SK-N-MC (cell line): ENCODE results near the gene SOST.
"Not testable (repeated sequence)": the region's sequence is repeated elsewhere in the genome, so short reads cannot be mapped to it uniquely, and the experiment has no call there.

Experiments used
- DNase-seq: peaks from one replicate; pipeline ENCODE4 v3.0.0-alpha.2; 2011; ENCODE audit warnings: low read depth, low spot score
- H3K27ac ChIP-seq: fragments of 200-600 bp; sonication (generic); 2 replicates; pipeline ENCODE4 v1.5.1; 2016; ENCODE audit warnings: mixed run types
- H3K36me3 ChIP-seq: fragments of 200-600 bp; sonication (generic); 2 replicates; pipeline ENCODE4 v1.6.1; 2017; ENCODE audit warnings: antibody characterized with exemption, low read length, mixed read lengths; ENCODE audit not compliant: insufficient read depth
- H3K4me3 ChIP-seq: fragments of 200-600 bp; sonication (generic); 2 replicates; pipeline ENCODE4 v1.5.1; 2016
- H3K9ac ChIP-seq: fragments of 200-600 bp; sonication (generic); 2 replicates; pipeline ENCODE4 v1.8.0; 2017; ENCODE audit warnings: mixed run types, mixed read lengths; ENCODE audit not compliant: insufficient read length
- H3K9me3 ChIP-seq: fragments of 200-600 bp; sonication (generic); 2 replicates; pipeline ENCODE4 v1.6.1; 2017; ENCODE audit warnings: low read depth, mild to moderate bottlenecking, antibody characterized with exemption, low read length, moderate library complexity, mixed read lengths
- EZH2 ChIP-seq: fragments of 200-600 bp; sonication (generic); IDR thresholded peaks from one replicate; pipeline ENCODE4 v1.6.1; 2017; ENCODE audit warnings: antibody characterized with exemption
- FOXP2 ChIP-seq: optimal IDR thresholded peaks from 2 replicates; pipeline ENCODE3; 2011; ENCODE audit warnings: mild to moderate bottlenecking, moderate library complexity; ENCODE audit not compliant: insufficient read depth; ENCODE audit errors: extremely low read length, control extremely low read depth
- POLR2AphosphoS5 ChIP-seq: IDR thresholded peaks from 2 replicates; pipeline ENCODE4 v1.6.1; 2012; ENCODE audit warnings: mild to moderate bottlenecking, low read depth, low read length, borderline replicate concordance

The SOST gene

GRCh38 chr17:43758497-43759174, at the start of gene SOST:
Gene SOST (minus strand): TSS chr17:43758791. CDS start chr17:43758741, 50 bp downstream.
- DNase-seq = no peak
- Histone ChIP-seq H3K9me3 (no peaks in the 10 kb centered on the region), H3K27ac (no peak within 1 kb of the TSS), H3K36me3 (no peaks in the 10 kb centered on the region), H3K9ac (no peak within 1 kb of the TSS), H3K4me3 (no peak within 1 kb of the TSS)
- TF ChIP-seq POLR2AphosphoS5 = no peak
- TF ChIP-seq FOXP2 = no peak
- TF ChIP-seq EZH2 = no peak

GRCh38 chr17:43808076-43808475, 49.5 kb upstream of the SOST start:
- TF ChIP-seq POLR2AphosphoS5 (no peak), EZH2 (no peak), FOXP2 (no peak)
- no peak for DNase-seq
- H3K4me3 ChIP-seq = no peak overlapping the region
- peaks cover 8% of the 10 kb centered on the region for H3K36me3 ChIP-seq
- no peaks in the 10 kb centered on the region for H3K9me3 ChIP-seq
- no peak overlapping the region for H3K27ac ChIP-seq
- no peak overlapping the region for H3K9ac ChIP-seq

- DNase-seq = no peak
- Histone ChIP-seq H3K36me3 (peaks cover 11% of the 10 kb centered on the region), H3K27ac (no peak overlapping the region), H3K4me3 (no peak overlapping the region), H3K9me3 (no peaks in the 10 kb centered on the region), H3K9ac (no peak overlapping the region)
- TF ChIP-seq FOXP2 = no peak
- no peak for TF ChIP-seq POLR2AphosphoS5
- no peak for TF ChIP-seq EZH2
These were observed 46.5 kb upstream of the SOST start for GRCh38 chr17:43805117-43805516.

DNA sequence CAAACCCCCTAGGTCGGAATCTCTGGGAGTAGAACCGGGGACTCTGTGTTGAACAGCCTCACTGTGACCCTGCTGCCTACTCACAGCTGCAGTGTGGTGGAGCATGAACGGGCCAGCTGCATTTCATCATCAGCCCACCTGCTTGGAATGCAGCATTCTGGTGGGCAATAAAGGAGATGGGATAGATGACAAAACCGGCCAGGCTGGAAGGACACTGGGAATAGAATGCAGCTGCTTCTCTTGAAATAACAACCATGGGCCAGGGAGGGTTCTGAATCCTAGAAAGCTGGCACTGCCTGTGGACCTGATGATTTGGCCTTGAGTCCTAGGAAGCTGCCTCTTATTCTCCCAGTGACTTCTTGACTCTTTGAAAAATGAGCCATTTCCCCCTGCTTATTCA, 45.2 kb upstream of the SOST start:
- Histone ChIP-seq H3K27ac (no peak overlapping the region), H3K4me3 (no peak overlapping the region), H3K9ac (no peak overlapping the region), H3K9me3 (no peaks in the 10 kb centered on the region), H3K36me3 (peaks cover 10% of the 10 kb centered on the region)
- no peak for DNase-seq
- TF ChIP-seq FOXP2 (no peak), EZH2 (no peak), POLR2AphosphoS5 (no peak)

DNA sequence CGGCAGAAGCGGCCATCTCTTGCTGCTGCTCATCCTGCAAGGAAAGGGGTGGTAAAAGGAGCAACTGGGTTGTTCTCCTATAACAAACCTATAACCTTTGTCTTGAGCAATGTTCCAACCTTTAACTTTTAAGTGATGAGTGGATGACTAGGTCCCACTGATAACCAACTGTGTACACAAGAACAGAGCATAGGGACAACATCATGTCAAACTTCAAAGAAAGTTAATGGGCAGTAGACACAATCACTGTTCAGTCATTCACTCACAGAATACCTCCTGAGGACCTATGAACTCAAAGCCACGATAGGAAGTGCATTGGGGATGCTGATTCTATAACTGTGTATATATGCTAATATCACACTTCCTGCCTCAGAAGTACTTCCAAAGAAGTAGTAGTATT, 43.3 kb upstream of the SOST start:
- no peak for DNase-seq
- Histone ChIP-seq H3K27ac (no peak overlapping the region), H3K9ac (no peak overlapping the region), H3K9me3 (no peaks in the 10 kb centered on the region), H3K4me3 (no peak overlapping the region), H3K36me3 (peaks cover 7% of the 10 kb centered on the region; the same call in 1 of the 2 replicates)
- TF ChIP-seq EZH2 (no peak), POLR2AphosphoS5 (no peak), FOXP2 (no peak)

DNA sequence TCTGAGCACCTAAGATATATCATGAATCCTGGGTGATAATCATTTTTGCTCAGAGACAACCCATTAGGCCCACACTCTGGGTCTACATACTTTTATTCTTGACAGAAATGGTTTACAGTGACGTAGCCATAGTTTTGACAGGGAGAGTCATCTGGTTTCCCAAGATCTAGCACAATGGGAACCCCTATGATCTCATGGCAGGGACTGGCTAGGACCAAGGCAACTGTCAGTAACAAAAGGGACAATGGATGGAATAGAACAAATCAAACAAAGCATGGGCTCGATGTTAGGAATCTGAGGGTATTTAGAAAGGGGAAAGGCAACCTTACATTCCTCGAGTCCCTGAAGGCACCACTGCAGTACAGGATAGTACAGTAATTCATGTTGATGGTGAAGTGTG, 42.1 kb upstream of the SOST start:
- H3K9me3 ChIP-seq = no peaks in the 10 kb centered on the region
- H3K27ac ChIP-seq = no peak overlapping the region
- H3K36me3 ChIP-seq = peaks cover 6% of the 10 kb centered on the region; the same call in 1 of the 2 replicates
- no peak overlapping the region for H3K9ac ChIP-seq
- TF ChIP-seq FOXP2 = no peak
- no peak for TF ChIP-seq POLR2AphosphoS5
- TF ChIP-seq EZH2 = no peak
- H3K4me3 ChIP-seq = no peak overlapping the region
- no peak for DNase-seq

DNA sequence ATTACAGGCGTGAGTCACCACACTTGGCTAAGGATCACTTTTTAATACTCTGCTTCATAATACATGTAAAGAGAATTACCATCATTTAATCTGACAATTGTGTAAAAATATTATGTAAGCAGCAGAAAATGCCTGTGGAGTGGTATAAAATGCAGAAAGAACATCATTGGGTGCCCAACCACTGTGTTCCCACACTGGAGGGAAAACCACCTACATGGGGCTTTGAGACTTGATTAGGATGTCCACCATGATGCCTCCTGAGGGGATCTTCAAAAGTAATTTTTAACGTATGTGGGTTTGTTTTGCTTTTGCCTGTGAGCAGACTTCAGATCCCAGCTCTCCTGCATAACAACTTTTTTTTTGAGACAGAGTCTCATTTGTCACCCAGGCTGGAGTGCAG, 40.5 kb upstream of the SOST start:
- TF ChIP-seq FOXP2 = no peak
- no peak for TF ChIP-seq EZH2
- TF ChIP-seq POLR2AphosphoS5 = no peak
- no peaks in the 10 kb centered on the region for H3K9me3 ChIP-seq
- H3K4me3 ChIP-seq = no peak overlapping the region
- DNase-seq = no peak
- H3K27ac ChIP-seq = no peak overlapping the region
- H3K9ac ChIP-seq = no peak overlapping the region
- 0 out of 2 replicates have a peak, but pooled peaks cover 3% of the 10 kb centered on the region for H3K36me3 ChIP-seq

DNA sequence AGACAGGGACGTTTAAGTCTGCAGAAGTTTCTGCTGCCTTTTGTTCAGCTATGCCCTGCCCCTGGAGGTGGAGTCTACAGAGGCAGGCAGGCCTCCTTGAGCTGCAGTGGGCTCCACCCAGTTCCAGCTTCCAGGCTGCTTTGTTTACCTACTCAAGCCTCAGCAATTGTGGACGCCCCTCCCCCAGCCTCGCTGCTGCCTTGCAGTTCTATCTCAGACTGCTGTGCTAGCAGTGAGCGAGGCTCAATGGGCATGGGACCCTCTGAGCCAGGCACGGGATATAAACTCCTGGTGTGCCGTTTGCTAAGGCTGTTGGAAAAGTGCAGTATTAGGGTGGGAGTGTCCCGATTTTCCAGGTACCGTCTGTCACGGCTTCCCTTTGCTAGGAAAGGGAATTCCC, 39.4 kb upstream of the SOST start:
- H3K4me3 ChIP-seq, DNase-seq, H3K36me3 ChIP-seq, H3K9ac ChIP-seq, H3K9me3 ChIP-seq, H3K27ac ChIP-seq: not testable (repeated sequence)

DNA sequence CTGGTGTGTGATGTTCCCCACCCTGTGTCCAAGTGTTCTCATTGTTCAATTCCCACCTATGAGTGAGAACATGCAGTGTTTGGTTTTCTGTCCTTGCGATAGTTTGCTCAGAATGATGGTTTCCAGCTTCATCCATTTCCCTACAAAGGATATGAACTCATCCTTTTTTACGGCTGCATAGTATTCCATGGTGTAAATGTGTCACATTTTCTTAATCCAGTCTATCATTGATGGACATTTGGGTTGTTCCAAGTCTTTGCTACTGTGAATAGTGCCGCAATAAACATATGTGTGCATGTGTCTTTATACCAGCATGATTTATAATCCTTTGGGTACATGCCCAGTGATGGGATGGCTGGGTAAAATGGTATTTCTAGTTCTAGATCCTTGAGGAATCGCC, 34.1 kb upstream of the SOST start:
- not testable (repeated sequence) for H3K36me3 ChIP-seq, H3K4me3 ChIP-seq, H3K27ac ChIP-seq, H3K9ac ChIP-seq, H3K9me3 ChIP-seq, DNase-seq

- Histone ChIP-seq H3K9me3 (no peaks in the 10 kb centered on the region), H3K36me3 (no peaks in the 10 kb centered on the region), H3K27ac (peak overlapping the region; percentile 36; the same call in 1 of the 2 replicates), H3K4me3 (peak overlapping the region; percentile 49), H3K9ac (no peak overlapping the region)
- no peak for TF ChIP-seq POLR2AphosphoS5
- no peak for TF ChIP-seq EZH2
- TF ChIP-seq FOXP2 = no peak
- DNase-seq = no peak
These were observed 33.0 kb upstream of the SOST start for GRCh38 chr17:43791589-43791988.
